Stimulated activated CD4-positive, alpha-beta T cell treated with anti-CD3 and anti-CD28 coated beads, Interleukin-2, amount 100 ng/mL, for 24 hours (primary cell): ENCODE data around the gene NEU4.
"Not testable (repeated sequence)": the region's sequence is repeated elsewhere in the genome, so short reads cannot be mapped to it uniquely, and the experiment has no call there.

Source experiments
- DNase-seq, 2 donors: peaks; one replicate each; pipeline ENCODE4 v3.0.0-alpha.2; 2020

NEU4 gene

DNA sequence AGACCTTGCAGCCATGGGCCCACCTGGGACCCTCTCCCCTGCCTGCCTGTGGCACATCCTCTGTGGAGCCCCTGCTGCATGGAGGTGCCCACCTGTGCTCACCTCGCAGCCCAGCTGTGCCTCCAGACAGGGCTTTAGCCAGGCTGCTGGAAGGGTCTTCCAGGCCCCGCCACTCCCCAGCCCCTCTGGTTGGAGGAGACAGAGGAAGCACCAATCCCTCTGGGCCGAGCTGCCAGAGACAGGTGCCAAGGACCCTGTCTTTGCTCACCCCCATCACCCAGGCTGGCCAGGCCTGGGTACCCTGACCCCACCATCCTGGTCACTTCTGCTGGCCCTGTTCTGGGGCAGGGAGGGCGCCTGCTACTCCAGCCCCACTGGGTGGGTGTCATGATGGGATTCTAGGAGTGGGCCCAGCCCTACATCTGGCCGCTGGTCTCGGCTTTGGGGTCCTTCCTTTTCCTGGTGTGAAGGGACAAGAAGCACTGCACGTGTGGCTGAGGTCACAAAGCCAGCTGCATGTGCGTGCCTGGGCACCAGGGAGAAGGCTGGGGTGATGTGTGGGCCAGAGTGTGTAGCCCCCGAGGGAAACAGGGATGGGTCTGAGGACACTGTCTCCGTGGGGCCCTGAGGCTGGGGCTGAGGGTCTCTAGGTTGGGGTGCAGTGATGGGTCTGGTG is 9.3 kb upstream of the NEU4 start:
- DNase-seq: peak in 1 of 2 donors; percentile 18

DNA sequence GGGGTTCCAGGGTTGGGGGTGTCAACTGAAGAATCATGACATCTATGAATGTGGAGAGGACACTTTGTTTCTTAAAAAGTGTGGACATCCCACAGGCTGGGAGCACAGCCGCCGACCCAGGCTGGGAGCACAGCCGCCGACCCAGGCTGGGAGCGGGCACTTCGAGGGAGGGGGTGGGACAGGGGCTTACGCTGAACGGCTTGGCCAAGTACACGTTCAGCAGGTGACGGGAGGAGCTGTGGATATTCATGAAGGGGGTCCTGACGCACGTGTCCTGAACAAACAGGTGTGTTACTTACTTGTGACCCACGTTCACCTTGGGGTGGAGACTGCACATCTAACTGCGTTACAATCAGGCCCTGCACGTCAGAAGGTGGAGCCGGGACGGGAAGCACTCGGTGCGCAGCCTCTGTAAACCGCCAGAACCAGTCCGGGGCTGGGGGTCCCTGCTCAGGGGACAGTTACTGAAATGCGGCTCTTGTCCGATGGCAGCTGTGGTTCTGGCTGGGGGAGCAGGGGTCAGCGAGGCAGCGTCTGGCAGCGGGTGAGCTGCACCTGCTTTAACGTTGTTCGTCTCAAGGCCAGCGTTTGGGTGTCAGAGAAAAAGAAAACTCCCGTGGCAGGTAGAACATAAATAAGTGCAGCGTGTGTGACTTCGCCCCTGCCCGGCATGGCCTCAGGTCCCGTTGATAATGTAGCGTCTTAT is 8.6 kb upstream of the NEU4 start:
- DNase-seq: not testable (repeated sequence)

GRCh38 chr2:241801611-241802420 is 7.2 kb upstream of the NEU4 start:
- peak in 1 of 2 donors; percentile 18 for DNase-seq

- DNase-seq: no peak
These were observed 6.3 kb upstream of the NEU4 start for GRCh38 chr2:241802421-241803318.

DNA sequence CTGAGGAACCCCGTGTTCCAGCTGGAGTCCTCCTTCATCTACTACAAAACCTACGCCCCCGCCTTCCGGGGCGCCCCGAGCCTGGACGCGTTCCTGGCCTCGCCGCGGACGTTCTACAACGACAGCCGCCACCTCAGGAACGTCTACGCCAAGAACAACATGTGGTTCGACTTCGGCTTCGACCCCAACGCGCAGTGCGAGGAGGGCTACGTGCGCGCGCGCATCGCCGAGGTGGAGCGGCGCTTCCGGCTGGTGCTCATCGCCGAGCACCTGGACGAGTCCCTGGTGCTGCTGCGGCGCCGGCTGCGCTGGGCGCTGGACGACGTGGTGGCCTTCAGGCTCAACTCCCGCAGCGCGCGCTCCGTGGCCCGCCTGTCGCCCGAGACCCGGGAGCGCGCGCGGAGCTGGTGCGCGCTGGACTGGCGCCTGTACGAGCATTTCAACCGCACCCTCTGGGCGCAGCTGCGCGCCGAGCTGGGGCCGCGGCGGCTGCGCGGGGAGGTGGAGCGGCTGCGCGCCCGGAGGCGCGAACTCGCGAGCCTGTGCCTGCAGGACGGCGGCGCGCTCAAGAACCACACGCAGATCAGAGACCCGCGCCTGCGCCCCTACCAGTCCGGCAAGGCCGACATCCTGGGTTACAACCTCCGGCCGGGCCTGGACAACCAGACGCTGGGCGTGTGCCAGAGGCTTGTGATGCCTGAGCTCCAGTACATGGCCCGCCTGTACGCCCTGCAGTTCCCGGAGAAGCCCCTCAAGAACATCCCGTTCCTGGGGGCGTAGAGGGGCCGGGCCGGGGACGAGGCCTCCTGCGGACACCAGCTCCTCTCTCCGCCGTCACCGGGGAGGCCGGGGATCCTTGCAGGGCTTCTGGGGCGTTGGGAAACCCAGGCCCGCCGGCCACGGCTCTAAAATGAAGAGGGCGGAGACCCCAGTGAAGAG is 5.3 kb upstream of the NEU4 start:
- peak in 1 of 2 donors; percentile 66 for DNase-seq

DNA sequence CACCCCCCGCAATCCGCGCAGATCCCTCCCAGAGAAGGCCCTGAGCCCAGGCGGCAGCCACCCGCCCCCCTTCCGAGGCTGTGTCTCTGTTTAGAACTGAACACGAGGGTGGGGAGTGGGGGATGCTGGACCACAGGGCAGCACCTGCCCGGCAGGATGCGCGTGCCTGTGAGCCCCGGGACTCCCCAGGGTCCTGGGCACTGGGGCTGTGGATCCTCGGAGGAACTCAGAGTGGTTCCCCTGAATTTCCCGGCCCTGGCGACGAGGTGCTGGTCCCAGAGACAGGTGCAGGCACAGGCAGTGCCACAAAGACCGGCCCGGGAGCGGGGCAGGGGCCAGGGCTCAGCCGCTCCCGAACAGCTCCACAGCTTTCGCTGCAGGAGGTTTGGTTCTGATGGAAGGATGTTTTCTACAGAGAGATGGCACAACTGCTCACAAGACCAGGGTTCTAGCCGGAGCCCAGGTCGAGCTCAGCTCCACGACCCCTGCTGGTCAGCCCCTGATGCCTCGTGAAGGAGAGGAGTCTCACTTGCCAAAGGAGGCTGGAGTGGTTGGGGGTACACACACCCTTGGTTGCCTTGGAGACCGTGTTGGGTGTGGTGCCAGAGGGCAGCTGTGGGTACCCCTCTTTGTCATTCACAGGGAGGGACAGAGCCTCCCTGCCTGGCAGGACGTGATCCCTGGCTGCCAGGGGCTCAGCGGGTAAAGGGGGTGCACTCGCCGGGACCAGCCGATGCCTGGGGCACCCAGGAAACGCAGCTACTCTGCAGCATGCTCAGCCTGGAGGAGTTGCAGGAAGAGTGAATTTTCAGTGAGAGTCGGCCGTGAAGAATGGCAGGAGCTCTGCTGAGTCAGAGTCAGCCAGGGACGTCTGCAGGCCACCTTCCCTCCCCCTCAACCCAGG is 4.4 kb upstream of the NEU4 start:
- peak in 1 of 2 donors; percentile 23 for DNase-seq

DNA sequence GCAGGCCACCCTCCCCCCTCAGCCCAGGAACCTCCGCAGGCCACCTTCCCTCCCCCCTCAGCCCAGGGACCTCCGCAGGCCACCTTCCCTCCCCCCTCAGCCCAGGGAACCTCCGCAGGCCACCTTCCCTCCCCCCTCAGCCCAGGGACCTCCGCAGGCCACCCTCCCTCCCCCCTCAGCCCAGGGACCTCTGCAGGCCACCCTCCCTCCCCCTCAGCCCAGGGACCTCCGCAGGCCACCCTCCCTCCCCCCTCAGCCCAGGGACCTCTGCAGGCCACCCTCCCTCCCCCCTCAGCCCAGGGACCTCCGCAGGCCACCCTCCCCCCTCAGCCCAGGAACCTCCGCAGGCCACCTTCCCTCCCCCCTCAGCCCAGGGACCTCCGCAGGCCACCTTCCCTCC is 2.8 kb upstream of the NEU4 start:
- DNase-seq: not testable (repeated sequence)

DNA sequence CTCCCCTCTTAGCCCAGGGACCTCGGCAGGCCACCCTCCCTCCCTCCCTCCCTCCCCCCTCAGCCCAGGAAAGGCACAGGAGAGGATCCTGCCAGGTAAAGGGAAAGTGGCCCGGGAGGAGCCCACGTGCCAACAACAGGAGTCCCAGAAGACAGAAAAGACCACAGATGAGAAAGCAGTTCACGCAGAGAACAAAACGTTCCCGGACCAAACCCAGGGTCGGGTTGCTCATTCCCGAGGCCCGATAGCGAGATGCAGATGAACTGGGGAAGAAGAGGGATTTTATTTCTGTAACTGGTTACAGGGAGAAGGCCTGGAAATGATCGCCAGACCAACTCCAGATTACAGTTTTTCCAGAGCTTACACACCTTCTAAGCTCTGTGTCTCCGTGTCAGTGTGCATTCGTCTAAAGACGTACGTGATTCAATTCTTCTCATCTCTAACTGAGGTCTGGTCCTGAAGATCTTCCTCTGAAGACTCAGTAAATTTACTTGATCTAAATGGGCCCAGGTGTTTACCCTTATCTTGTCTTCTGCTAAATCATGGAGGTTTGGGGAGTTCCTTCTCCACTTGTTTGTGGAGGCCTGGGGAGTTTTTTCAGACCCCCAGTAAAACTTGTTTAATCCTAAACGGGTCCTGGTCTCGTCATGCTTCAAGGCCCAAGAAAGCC is 807 bp upstream of the NEU4 start:
- DNase-seq: no peak

DNA sequence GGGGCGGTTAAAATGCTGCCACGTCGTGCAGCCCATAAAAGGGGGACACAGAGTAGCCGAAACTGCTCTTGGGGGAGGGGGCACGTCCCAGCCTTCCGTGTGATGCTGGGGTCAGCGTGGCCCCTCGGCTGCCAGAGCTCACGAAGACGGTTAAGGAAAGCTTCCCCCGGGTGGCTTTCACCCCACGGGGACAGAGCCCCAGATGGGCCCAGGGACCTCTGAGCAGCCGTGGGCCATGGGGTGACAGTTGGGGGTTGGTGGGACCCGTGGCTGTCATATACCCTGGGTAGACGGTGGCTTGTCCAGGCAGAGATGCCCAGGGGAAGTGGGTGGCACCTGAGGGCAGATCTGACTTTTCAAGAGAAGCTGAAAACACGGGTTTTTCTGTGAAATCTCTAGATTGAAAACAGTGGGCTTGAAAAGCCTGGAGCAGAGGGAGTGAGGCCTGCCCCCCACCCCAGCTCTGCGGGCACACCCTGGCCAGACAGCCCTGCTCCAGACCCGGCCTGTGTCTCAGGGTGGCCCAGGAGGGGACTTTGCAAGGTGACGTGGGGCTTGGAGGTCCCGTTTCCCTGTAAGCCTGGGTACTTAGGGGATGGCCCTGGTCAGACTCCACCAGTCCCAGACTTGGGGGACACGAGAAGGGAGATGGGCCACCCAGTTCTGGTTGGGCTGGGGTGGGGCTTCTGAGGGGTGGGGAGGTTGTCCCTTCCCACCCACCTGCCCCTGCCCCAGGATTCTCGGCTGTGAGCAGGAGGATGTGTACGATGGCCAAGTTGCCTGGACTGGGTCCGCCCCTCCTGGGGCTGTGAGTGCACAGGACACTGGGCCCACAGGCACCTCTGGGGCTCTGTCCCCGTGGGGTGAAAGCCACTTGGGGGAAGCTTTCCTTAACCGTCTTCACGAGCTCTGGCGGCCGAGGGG is 652 bp downstream of the NEU4 start:
- DNase-seq: no peak

- no peak for DNase-seq
These were observed 1.6 kb downstream of the NEU4 start for GRCh38 chr2:241810307-241811200.

- DNase-seq: no peak
These were observed 2.4 kb downstream of the NEU4 start for GRCh38 chr2:241811201-241811951.

DNA sequence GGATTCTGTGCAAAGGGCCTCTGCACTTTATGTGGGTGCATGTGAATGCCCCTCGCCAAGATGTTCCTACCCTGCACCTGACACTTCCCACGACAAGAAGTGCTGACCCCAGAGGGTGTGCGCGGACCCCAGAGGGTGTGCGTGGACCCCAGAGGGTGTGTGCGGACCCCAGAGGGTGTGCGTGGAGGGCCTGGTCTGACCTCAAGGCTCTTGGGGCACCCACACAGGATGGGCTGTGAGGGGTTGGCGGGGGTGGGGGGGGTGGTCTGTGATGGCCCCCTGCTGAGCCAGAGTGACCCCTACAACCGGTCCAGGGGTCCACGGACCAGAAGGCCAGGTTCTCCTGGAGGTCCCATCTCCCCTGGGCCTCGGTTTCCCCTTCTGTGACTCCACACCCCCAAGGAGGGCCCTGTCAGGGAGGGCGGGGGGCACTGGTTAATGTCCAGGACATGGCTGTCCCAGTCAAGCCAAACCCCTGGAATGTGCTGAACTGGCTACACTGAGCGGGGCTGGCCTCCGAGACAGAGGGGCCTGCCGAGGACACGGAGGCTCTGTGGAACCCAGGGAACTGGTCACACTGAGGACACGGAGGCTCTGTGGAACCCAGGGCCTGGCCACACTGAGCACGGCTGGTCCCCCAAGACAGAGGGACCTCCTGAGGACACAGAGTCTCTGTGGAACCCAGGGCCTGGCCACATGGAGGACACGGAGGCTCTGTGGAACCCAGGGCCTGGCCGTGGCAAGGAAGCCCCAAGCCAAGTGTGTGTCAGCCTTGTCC is 3.1 kb downstream of the NEU4 start:
- no peak for DNase-seq

DNA sequence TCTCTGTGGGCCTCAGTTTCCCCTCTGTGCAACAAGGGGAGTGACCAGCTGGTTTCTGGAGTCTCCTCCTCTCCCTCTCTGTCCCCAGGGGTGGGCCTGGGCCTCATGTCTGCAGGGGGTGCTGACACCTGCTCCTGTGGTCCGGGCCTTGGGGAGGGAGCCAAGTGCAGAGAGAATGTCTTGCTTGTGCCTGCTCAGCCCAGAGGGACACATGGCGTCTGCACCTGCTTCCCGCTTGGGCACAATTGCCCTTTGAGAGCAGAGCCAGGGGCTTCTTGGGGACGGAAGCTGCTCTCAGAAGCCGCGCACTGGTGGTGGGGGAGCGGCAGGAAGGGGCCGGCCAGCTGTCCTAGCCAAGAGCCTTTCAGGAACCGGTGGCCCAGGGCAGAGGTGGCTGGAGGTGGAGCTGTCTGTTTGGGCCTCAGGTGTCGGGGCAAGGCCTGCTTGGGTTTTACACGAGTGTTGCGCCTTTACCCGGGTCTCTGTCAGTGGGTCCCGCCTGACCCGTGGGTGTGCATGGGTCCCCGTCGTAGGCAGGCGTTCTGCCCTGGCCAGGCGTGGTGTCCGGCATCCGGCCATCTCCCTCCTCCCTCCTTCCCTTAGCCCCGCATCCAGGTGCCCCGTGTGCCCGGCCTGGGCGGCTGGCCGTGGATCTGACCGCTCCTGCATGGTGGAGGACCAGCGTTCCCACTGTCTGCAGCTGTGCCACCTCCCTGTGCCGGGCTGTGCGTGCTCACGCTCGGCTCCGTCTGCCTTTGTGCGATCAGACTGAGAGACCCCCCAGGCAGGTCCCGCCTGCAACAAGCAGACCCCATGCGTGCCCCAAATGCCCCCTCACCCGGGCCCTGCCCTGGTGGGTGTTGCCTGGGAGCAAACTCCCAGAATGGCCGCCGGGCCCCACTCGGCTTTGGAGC is 4.0 kb downstream of the NEU4 start:
- DNase-seq: no peak

GRCh38 chr2:241813644-241814392 is 4.8 kb downstream of the NEU4 start:
- no peak for DNase-seq
